Activated naive CD8-positive, alpha-beta T cell (primary cell): ENCODE measurements around the gene CD38.
A peak's percentile ranks its signal among the peaks of the same experiment; 100 is the strongest.
"Not testable (repeated sequence)": the region's sequence is repeated elsewhere in the genome, so short reads cannot be mapped to it uniquely, and the experiment has no call there.

Experiments
- H3K27ac Mint-ChIP-seq: one replicate; pipeline ENCODE4 v1.8.0; 2021; ENCODE audit warnings: mixed read lengths
- H3K27me3 Mint-ChIP-seq: one replicate; pipeline ENCODE4 v1.8.0; 2021; ENCODE audit warnings: mixed read lengths
- H3K36me3 Mint-ChIP-seq: one replicate; pipeline ENCODE4 v1.8.0; 2021; ENCODE audit warnings: mixed read lengths
- H3K4me1 Mint-ChIP-seq: one replicate; pipeline ENCODE4 v1.8.0; 2021; ENCODE audit warnings: low read depth, mixed read lengths
- H3K4me3 Mint-ChIP-seq: one replicate; pipeline ENCODE4 v1.8.0; 2021; ENCODE audit warnings: mild to moderate bottlenecking, mixed read lengths
- H3K9me3 Mint-ChIP-seq: one replicate; pipeline ENCODE4 v1.8.0; 2021; ENCODE audit warnings: low read depth, mixed read lengths

The CD38 gene

GRCh38 chr4:15778289-15779241, at the start of gene CD38:
Gene CD38, plus strand, starts transcription at chr4:15778328. Its CDS starts 87 bp downstream, at chr4:15778415.
- peak within 1 kb of the TSS; percentile 93 for H3K27ac Mint-ChIP-seq
- peak within 1 kb of the TSS; percentile 93 for H3K4me3 Mint-ChIP-seq
- H3K27me3 Mint-ChIP-seq, result no peaks in the 10 kb centered on the region
- no peaks in the 10 kb centered on the region for H3K9me3 Mint-ChIP-seq
- H3K4me1 Mint-ChIP-seq, result peaks cover 69% of the 10 kb centered on the region
- peaks cover 17% of the 10 kb centered on the region for H3K36me3 Mint-ChIP-seq

- Mint-ChIP-seq H3K27ac (no peak overlapping the region), H3K4me3 (no peak overlapping the region), H3K36me3 (no peaks in the 10 kb centered on the region), H3K9me3 (no peaks in the 10 kb centered on the region), H3K4me1 (peaks cover 15% of the 10 kb centered on the region), H3K27me3 (peaks cover 2% of the 10 kb centered on the region)
Measured at GRCh38 chr4:15729910-15730533, 48.1 kb upstream of the CD38 start.

- H3K36me3 Mint-ChIP-seq, H3K4me3 Mint-ChIP-seq, H3K27me3 Mint-ChIP-seq, H3K27ac Mint-ChIP-seq, H3K9me3 Mint-ChIP-seq: not testable (repeated sequence)
- H3K4me1 Mint-ChIP-seq, result peaks cover 30% of the 10 kb centered on the region
Measured at GRCh38 chr4:15733061-15733460, 45.1 kb upstream of the CD38 start.

GRCh38 chr4:15735536-15735935, 42.6 kb upstream of the CD38 start:
- Mint-ChIP-seq H3K27me3 (no peaks in the 10 kb centered on the region), H3K9me3 (no peaks in the 10 kb centered on the region), H3K36me3 (peaks cover 2% of the 10 kb centered on the region), H3K27ac (no peak overlapping the region), H3K4me3 (no peak overlapping the region), H3K4me1 (peaks cover 47% of the 10 kb centered on the region)

GRCh38 chr4:15736514-15737050, 41.5 kb upstream of the CD38 start:
- no peak overlapping the region for H3K4me3 Mint-ChIP-seq
- peaks cover 7% of the 10 kb centered on the region for H3K36me3 Mint-ChIP-seq
- peaks cover 47% of the 10 kb centered on the region for H3K4me1 Mint-ChIP-seq
- H3K27me3 Mint-ChIP-seq, result no peaks in the 10 kb centered on the region
- no peak overlapping the region for H3K27ac Mint-ChIP-seq
- no peaks in the 10 kb centered on the region for H3K9me3 Mint-ChIP-seq

GRCh38 chr4:15737255-15737654, 40.9 kb upstream of the CD38 start:
- Mint-ChIP-seq H3K4me3 (no peak overlapping the region), H3K36me3 (peaks cover 11% of the 10 kb centered on the region), H3K27me3 (no peaks in the 10 kb centered on the region)

GRCh38 chr4:15738877-15739276, 39.3 kb upstream of the CD38 start:
- peaks cover 44% of the 10 kb centered on the region for H3K4me1 Mint-ChIP-seq
- H3K27me3 Mint-ChIP-seq, result no peaks in the 10 kb centered on the region
- peaks cover 10% of the 10 kb centered on the region for H3K9me3 Mint-ChIP-seq
- H3K4me3 Mint-ChIP-seq, result no peak overlapping the region
- peak overlapping the region; percentile 73 for H3K27ac Mint-ChIP-seq
- H3K36me3 Mint-ChIP-seq, result peaks cover 16% of the 10 kb centered on the region

More at GRCh38 chr4:15737255-15737654, 40.9 kb upstream of the CD38 start:
- H3K27ac Mint-ChIP-seq, result no peak overlapping the region
- peaks cover 47% of the 10 kb centered on the region for H3K4me1 Mint-ChIP-seq
- H3K9me3 Mint-ChIP-seq, result peaks cover 5% of the 10 kb centered on the region

- Mint-ChIP-seq H3K9me3 (peaks cover 10% of the 10 kb centered on the region), H3K36me3 (peaks cover 18% of the 10 kb centered on the region), H3K4me3 (no peak overlapping the region), H3K4me1 (peaks cover 30% of the 10 kb centered on the region), H3K27me3 (no peaks in the 10 kb centered on the region), H3K27ac (no peak overlapping the region)
Measured at GRCh38 chr4:15740764-15741404, 37.2 kb upstream of the CD38 start.

- Mint-ChIP-seq H3K27ac (no peak overlapping the region), H3K36me3 (peaks cover 18% of the 10 kb centered on the region), H3K27me3 (no peaks in the 10 kb centered on the region), H3K4me3 (no peak overlapping the region), H3K9me3 (peaks cover 14% of the 10 kb centered on the region), H3K4me1 (peaks cover 31% of the 10 kb centered on the region)
Measured at GRCh38 chr4:15742083-15742582, 36.0 kb upstream of the CD38 start.

- H3K27ac Mint-ChIP-seq, result no peak overlapping the region
Measured at GRCh38 chr4:15742637-15743036, 35.5 kb upstream of the CD38 start.

GRCh38 chr4:15744016-15744545, 34.0 kb upstream of the CD38 start:
- Mint-ChIP-seq H3K27me3 (no peaks in the 10 kb centered on the region), H3K4me1 (peaks cover 12% of the 10 kb centered on the region), H3K4me3 (no peak overlapping the region), H3K27ac (no peak overlapping the region), H3K9me3 (peaks cover 14% of the 10 kb centered on the region), H3K36me3 (peaks cover 18% of the 10 kb centered on the region)

More at GRCh38 chr4:15742637-15743036, 35.5 kb upstream of the CD38 start:
- Mint-ChIP-seq H3K36me3 (peaks cover 18% of the 10 kb centered on the region), H3K9me3 (peaks cover 14% of the 10 kb centered on the region), H3K4me1 (peaks cover 26% of the 10 kb centered on the region), H3K27me3 (no peaks in the 10 kb centered on the region), H3K4me3 (no peak overlapping the region)

GRCh38 chr4:15746110-15746509, 32.0 kb upstream of the CD38 start:
- Mint-ChIP-seq H3K4me1 (peaks cover 5% of the 10 kb centered on the region), H3K27me3 (no peaks in the 10 kb centered on the region), H3K9me3 (peaks cover 14% of the 10 kb centered on the region), H3K27ac (no peak overlapping the region), H3K36me3 (peaks cover 13% of the 10 kb centered on the region), H3K4me3 (no peak overlapping the region)

GRCh38 chr4:15749001-15749400, 29.1 kb upstream of the CD38 start:
- Mint-ChIP-seq H3K36me3 (peaks cover 2% of the 10 kb centered on the region), H3K27ac (no peak overlapping the region), H3K9me3 (peaks cover 4% of the 10 kb centered on the region), H3K4me3 (no peak overlapping the region), H3K4me1 (peaks cover 11% of the 10 kb centered on the region), H3K27me3 (no peaks in the 10 kb centered on the region)

- no peaks in the 10 kb centered on the region for H3K36me3 Mint-ChIP-seq
- H3K27ac Mint-ChIP-seq, result no peak overlapping the region
- H3K9me3 Mint-ChIP-seq, result peaks cover 2% of the 10 kb centered on the region
- H3K4me1 Mint-ChIP-seq, result peaks cover 33% of the 10 kb centered on the region
- no peak overlapping the region for H3K4me3 Mint-ChIP-seq
- H3K27me3 Mint-ChIP-seq, result no peaks in the 10 kb centered on the region
Measured at GRCh38 chr4:15751153-15751552, 27.0 kb upstream of the CD38 start.
